WI38 (cell line): Measurements from ENCODE around the gene IL26.
"Not testable (repeated sequence)": the region's sequence is repeated elsewhere in the genome, so short reads cannot be mapped to it uniquely, and the experiment has no call there.

Experiments used
- H3K4me3 ChIP-seq: 2 replicates; pipeline ENCODE4 v1.5.1; 2011; ENCODE audit warnings: low read depth, mild to moderate bottlenecking, control low read depth, low read length
- TF ChIP-seq, protein P1 (sequence below): IDR thresholded peaks from 2 replicates; pipeline ENCODE4 v1.5.1; 2012; ENCODE audit warnings: low read depth, mild to moderate bottlenecking, control low read depth, low read length

The IL26 gene

DNA sequence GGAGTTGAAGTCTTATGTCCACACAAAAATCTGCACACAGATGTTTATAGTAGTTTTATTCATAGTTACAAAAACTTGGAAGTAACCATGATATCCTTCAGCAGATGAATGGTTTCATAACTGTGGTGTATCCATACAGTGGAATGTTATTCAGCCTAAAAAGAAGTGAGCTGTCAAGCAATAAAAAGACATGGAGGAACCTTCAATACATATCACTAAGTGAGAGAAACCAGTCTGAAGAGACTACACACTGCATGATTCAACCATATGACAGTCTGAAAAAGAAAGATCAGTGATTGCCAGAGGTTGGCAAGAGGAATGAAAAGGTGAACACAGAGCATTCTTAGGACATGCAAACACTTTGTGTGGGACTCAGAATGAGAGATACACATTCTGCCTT lies 47.4 kb downstream of the IL26 start:
- TF ChIP-seq, protein P1, sequence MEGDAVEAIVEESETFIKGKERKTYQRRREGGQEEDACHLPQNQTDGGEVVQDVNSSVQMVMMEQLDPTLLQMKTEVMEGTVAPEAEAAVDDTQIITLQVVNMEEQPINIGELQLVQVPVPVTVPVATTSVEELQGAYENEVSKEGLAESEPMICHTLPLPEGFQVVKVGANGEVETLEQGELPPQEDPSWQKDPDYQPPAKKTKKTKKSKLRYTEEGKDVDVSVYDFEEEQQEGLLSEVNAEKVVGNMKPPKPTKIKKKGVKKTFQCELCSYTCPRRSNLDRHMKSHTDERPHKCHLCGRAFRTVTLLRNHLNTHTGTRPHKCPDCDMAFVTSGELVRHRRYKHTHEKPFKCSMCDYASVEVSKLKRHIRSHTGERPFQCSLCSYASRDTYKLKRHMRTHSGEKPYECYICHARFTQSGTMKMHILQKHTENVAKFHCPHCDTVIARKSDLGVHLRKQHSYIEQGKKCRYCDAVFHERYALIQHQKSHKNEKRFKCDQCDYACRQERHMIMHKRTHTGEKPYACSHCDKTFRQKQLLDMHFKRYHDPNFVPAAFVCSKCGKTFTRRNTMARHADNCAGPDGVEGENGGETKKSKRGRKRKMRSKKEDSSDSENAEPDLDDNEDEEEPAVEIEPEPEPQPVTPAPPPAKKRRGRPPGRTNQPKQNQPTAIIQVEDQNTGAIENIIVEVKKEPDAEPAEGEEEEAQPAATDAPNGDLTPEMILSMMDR = no peak
- H3K4me3 ChIP-seq = no peak overlapping the region

DNA sequence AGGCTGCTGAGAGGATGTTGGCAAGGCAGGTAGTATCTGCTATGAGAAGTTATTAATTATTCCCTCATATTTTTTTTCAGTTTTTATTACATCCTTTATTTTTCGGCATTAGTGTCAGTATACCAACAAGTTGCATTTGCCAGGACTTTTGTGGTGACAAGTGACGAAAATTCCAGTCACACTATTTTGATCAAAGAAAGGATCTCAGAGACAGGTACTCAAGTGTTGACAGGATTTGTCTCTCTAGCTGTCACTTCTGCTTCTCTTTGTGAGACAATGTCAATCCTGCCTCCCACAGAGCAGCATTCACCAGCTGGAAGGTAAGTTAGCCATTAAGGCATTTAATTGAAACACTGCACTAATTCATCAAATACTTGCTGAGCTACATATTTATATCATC lies 48.0 kb downstream of the IL26 start:
- TF ChIP-seq, protein P1 = no peak
- no peak overlapping the region for H3K4me3 ChIP-seq

DNA sequence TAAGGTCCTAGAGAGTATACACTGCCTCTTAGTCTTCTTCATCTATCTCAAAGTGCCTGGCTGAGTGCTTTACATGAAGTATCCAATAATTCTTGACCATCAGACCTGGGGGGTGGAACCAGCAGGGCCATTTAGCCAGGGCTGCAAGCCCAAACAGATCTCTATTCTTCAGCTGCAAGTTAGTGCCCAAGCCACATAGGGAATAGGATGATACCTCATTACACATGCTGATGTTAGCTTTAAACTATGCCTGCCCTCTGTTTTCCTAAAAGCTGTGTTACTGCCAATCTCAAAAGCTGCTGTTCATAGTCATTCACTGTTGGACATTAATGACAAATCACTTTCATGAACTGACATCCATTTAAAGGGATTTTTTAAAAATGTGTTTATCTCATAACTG lies 49.4 kb downstream of the IL26 start:
- H3K4me3 ChIP-seq = no peak overlapping the region
- TF ChIP-seq, protein P1 = no peak

DNA sequence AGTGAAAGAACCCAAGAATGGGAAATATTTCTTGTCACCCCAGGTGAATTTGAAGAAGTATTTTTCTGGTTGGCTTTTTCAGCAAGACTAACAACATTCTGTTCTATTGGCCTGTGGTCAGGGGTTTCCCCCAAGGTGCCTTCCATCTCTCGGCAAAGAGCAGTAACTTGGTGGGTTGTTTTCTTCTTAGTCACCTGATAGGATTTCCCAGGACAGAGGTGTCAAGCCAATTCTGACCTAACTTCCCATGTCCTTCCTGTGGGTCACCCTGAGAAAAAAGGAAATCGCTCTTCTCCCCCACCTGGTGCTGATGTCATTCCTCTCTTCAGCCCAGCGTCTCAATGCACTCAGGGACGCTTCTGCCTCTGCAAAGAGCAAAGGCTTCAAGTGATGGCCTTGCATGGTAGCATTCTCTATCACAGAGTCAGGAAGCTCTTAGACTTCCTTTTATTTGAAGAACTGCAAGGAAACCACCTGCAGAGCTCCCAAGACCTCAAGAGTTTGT lies 50.0 kb downstream of the IL26 start:
- no peak overlapping the region for H3K4me3 ChIP-seq

DNA sequence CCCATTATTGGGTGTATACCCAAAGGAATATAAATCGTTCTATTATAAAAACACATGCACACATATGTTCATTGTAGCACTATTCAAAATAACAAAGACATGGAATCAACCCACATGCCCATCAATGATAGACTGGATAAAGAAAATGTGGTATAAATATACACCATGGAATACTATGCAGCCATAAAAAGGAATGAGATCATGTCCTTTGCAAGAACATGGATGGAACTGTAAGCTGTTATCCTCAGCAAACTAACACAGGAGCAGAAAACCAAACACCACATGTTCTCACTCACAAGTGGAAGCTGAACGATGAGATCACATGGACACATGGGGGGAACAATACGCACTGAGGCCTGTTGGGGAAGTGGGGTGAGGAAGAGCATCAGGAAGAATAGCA lies 50.8 kb downstream of the IL26 start:
- not testable (repeated sequence) for H3K4me3 ChIP-seq

More for the DNA sequence above, 50.0 kb downstream of the IL26 start:
- TF ChIP-seq, protein P1 = no peak

DNA sequence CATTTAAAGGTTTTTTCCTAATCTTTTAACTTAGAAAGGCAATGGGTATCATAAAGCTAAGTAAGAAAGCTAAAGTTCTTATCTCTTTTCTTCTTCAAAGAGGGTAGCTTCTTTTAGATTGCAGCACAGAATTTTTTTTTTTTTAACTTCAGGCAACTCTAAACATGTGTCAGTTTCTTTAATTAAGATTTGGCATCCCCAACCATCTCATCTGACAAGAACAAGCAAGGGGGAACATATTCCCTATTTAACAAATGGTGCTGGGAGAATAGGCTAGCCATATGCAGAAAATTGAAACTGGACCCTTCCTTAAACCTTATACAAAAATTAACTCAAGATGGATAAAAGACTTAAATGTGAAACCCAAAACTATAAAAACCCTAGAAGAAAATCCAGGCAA lies 51.8 kb downstream of the IL26 start:
- no peak overlapping the region for H3K4me3 ChIP-seq
- TF ChIP-seq, protein P1 = no peak

DNA sequence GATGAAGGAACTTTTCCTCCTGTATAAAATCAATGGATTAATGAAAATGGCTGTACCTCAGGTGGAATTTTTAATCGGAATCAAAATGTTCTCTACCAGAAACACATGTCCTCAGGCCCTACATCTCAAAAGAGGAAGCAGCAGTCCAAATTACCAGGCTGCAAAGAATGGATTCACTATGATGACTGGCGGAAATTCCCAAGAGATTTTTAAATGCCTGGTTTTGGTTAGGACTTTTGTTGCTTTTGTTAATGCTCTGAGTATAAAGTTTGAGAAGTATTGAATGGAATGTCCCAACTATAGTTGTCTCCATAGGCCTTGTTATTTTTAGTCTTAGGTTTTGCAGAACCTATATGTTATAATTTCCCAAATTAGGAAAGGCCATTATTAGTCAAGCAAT lies 54.9 kb downstream of the IL26 start:
- TF ChIP-seq, protein P1 = no peak
- no peak overlapping the region for H3K4me3 ChIP-seq

DNA sequence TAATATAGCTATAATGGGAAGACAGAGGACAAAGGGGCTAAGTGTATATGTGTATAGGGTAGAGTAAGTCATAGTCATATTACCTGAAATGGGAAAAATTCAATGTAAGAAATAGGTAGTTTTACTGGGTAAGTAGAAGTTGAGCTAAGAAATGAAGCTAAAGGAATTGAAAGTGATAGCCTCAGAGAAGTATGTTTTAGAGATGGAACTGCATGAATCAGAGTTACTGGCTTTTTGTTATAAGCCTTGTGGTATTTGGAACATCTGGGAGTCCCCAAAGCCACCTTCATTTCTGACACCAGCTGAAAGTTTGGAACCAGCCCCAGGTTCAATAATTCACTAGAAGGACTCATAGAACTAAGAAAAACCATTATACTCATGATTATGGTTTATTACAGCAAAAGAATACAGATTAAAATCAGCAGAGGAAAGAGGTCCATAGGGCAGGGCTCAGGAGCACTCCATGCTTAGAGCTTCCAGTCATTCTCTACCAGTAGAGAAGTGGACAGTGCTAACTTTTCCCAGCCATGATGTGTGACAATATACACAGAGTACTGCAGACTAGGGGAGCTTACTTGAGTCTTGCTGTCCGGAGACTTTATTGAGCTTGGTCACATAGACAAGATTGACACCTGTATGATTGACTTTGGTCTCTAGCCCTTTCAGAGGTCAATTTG lies 56.3 kb downstream of the IL26 start:
- TF ChIP-seq, protein P1 = no peak
- H3K4me3 ChIP-seq = no peak overlapping the region
